DND-41 (cell line): Measurements from ENCODE around the gene ATF5.

ENCODE experiments used
- EZH2 ChIP-seq: IDR thresholded peaks from 3 replicates; pipeline ENCODE4 v1.6.1; 2012; ENCODE audit warnings: borderline replicate concordance, low read depth, mild to moderate bottlenecking, moderate library complexity, low read length, inconsistent platforms; ENCODE audit not compliant: severe bottlenecking
- TF ChIP-seq, protein P1 (sequence below): IDR thresholded peaks from 2 replicates; pipeline ENCODE4 v1.5.1; 2012; ENCODE audit warnings: borderline replicate concordance, low read length, moderate library complexity, mild to moderate bottlenecking; ENCODE audit not compliant: poor library complexity, severe bottlenecking; ENCODE audit errors: extremely low read depth

DNA sequence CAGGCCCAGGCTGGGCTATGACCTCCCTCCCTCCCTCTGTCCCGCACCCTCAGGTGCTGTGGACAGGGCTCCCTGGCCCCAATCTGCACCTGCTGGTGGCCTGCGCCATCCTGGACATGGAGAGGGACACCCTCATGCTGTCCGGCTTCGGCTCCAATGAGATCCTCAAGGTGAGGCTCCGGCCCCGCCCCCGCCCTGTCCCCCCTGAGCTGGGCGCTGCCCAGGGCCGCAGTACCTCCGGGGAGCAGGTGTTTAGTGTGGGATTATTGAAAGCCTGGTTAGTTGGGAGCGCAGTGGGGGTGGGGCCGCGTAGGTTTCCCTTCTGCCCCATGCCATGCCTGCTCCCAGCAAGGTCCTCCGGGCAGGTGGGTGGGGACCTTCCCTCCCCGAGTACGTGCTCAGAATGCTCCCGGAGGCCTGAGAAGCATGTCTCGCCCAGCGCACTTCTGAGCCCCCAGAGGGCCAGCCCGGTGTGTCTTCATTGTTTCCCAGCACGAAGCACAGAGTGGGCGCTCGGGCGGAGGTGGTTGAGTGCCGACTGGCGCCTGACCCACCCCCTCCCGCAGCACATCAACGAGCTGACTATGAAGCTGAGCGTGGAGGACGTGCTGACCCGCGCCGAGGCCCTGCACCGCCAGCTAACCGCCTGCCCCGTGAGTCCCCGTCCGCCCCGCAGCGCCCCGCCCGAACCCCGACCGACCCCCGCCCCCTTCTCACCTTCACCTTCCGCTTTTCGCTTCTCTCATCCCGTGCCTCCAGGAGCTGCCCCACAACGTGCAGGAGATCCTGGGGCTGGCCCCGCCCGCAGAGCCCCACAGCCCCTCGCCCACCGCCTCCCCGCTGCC is 41.1 kb upstream of the ATF5 start:
- TF ChIP-seq, protein P1, sequence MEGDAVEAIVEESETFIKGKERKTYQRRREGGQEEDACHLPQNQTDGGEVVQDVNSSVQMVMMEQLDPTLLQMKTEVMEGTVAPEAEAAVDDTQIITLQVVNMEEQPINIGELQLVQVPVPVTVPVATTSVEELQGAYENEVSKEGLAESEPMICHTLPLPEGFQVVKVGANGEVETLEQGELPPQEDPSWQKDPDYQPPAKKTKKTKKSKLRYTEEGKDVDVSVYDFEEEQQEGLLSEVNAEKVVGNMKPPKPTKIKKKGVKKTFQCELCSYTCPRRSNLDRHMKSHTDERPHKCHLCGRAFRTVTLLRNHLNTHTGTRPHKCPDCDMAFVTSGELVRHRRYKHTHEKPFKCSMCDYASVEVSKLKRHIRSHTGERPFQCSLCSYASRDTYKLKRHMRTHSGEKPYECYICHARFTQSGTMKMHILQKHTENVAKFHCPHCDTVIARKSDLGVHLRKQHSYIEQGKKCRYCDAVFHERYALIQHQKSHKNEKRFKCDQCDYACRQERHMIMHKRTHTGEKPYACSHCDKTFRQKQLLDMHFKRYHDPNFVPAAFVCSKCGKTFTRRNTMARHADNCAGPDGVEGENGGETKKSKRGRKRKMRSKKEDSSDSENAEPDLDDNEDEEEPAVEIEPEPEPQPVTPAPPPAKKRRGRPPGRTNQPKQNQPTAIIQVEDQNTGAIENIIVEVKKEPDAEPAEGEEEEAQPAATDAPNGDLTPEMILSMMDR, result no peak
- no peak for TF ChIP-seq EZH2
